HG03139 (cell line): ENCODE data around the gene SEMA6D.
"Not testable (repeated sequence)": the region's sequence is repeated elsewhere in the genome, so short reads cannot be mapped to it uniquely, and the experiment has no call there.

Source experiments
- ATAC-seq: cut with Tn5 transposase; IDR thresholded peaks from one replicate; pipeline ENCODE4 v1.9.1; 2021; ENCODE audit not compliant: unreplicated experiment

SEMA6D gene

DNA sequence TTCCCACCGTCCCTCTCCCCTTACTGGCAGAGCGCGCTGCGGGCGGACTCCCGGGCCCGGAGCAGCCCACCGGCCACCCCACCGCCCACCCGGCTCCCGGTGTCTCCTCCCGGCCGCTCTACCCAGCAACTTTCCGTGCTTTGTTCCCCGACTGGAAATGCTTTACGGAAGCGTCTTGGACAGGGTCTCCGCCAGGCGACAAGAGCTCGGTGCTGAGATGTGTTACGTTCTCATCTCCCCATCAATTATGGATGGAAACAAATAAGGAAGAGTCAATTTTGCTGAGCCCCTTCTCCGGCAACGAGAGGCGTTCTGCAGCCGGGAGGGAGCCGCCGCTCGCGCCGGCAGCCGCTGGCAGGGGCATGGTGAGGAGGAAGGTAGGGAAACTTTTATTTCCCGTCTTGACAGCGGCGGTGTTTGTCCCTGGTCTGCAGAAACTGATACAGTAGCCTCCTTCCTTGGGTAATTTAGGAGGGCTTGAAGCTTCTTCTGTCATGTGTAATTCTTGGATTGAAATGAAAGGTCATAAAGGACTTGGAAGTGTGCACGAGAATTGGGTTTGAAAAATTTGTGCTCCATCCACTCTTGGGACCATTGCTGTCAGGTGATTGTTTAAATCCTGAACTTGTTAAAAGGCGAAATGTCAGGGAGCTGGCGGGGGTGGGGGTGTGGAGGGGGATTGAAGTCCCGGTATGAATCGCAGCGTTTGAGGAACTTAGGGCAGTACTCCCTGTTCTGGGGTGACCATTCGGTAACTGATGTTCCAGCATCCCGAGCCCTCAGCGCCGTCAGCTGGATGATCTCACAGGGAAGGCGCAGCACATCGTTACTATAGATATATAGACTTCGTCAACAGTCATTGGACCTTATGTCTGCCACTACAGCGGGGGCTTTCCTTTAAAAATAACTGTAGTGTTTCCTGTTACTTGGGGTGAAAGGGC, 1.5 kb downstream of the SEMA6D start:
- no peak for ATAC-seq

DNA sequence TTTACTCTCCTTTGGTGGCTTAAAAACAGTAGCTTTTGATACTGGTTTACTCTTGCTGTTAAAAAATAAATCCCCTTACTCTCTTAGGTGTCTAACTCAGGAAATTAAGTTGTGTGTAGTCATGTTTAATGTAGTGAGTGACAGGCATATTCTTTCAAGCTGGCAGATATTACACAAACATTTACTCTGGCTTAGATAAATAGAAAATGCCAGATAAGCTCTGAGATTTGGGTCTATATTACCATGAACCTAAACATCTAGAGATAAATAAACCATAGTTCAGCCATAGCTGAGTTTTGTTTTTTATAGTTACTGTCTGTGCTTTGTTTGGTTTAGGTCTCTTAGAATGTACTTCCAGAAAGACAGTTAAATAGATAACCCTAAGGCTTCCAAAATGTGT, 2.4 kb downstream of the SEMA6D start:
- ATAC-seq, result no peak

DNA sequence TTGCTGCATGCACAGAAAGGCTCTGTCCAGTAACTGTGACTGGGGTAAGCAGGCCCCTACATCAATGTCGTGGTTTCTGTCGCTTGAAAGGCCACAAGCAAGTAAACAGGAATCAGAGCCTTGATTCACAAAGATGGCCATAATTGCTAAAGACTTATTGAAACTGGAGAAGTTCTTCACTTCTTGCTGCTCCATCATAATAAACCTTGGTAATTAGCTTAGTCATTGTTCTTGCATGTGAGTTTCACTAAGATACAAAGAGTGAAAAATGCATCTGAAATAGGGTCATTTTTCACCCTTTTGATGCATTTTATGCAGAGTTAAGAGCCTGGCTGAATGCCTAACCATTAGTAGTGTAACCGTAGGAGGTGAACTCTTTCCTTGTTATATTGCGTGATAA, 3.2 kb downstream of the SEMA6D start:
- ATAC-seq, result no peak

DNA sequence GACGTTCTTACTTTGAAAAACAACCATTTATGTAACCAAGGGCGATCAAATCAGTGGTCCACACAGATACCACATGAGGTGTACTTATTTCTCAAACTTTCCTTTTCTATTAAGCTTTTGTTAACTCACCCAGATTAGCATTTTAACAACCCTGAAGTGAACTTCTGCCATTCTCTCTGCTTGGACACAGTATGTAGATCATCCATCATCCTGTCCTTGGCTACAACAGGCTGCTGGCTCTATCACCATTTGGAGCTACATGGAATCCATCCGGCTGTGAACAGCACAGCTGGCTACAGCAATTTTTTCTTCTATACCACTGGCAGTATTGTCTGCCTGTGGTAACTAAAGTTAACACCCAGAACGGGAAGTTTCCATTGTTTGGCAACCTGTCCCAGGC, 4.4 kb downstream of the SEMA6D start:
- no peak for ATAC-seq

DNA sequence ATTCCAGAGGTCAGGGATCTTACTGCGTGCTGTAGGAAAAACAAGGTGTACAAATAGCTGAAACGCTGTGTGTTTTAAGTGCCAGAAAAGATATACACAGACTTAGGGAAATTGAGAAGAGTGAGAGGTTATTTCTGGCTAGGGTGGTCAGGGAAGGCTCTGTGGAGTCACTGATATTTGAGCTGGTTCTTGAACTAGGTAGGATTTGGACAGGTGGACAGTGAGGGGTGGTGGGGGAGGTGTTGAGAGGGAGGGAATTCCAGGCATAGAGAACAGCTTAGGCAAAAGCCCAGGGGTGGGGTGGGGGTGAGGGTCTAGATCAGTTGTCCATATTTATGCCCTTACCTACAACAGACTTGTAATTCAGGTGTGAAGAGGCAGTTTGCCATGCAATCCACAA, 7.0 kb downstream of the SEMA6D start:
- ATAC-seq, result no peak

DNA sequence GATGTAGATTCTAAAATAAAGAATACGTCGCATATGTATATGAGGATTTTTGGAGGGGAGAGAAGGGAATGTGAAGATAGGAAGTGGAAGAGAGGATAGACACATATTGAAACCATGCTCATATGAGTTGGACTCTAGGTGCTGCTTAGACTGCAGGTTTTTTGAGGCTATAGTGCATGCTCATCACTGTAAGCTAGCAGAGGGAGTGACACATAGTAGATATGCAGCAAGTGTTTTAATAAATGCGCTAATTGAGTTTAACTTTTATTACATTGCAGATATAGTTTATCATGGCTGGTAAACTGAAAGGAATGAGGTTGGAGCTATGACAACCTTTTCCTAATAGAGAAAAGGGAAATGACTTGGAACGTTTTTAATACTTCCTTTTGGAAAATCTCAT, 7.7 kb downstream of the SEMA6D start:
- no peak for ATAC-seq

DNA sequence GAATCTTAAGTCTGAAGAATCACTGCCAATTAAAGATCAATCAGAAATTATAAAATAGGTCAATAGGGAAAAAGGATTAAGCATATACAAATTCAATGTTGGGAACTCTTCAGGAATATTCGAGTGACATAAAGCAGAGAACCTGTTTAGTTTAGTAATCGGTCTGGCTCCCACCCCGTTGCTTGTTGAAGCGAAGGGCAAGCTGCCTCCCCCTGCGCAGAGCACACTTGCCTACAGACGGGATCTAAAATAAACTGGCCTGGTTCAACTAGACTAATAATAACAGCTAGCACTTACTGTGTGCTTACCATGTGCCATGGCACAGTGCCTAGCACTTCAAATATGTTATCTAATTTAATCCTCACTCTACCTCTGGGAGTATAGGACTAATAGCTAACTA, 8.6 kb downstream of the SEMA6D start:
- no peak for ATAC-seq

DNA sequence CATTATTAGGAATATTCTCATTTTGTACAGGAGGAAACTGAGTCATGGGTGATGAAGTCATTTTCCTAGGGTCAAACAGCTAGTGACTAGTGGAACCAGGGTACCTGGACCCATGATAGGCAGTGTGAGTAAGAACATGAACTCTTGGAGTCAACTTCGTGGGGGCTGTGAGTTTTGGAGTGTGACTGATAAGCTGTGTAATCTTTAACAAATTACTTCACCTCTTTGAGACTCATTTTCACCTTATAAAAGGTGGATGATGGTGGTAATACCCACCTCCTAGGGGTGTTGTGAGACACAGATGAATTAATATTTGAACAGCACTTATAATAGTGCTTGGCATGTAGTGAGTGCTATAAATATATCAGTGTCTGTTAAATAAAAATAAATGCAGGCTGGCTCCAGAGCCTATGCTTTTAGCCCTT, 9.1 kb downstream of the SEMA6D start:
- no peak for ATAC-seq

DNA sequence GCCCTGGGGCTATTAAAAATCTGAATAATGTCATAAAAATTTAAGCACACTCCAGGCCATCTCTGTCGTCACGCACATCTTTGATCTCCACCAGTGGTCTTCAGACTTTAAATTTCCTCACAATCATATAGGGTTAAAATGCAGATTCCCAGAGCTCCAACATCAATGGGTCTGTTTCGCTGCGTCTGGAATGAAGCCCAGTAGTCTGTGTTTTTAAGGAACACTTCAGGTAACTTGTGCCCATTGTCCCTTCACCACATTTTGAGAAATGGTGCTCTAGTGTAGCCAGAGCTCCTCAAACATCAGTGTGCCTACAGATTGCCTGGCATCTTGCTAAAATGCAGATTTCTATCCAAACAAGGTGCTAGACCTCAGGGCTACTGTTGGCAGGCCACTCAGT, 9.8 kb downstream of the SEMA6D start:
- no peak for ATAC-seq

DNA sequence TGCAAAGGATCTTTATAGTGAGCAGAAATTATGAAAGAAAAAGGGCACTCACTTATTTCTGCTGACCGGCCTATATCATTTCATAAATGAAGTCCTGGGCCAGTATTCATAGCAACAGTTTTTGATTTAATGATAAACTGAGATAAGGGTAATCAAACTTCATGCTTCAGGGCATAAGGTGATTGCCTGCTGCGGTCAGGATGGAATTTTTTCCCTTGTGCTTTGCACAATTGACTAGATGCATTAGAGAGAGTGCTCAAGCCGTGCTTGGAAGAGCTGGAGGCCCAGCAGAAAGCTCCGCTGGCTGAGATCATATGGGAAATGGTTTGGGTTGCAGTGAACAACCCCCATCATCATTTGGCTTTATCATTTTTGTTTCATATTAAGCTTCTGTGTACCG, 10.4 kb downstream of the SEMA6D start:
- no peak for ATAC-seq

DNA sequence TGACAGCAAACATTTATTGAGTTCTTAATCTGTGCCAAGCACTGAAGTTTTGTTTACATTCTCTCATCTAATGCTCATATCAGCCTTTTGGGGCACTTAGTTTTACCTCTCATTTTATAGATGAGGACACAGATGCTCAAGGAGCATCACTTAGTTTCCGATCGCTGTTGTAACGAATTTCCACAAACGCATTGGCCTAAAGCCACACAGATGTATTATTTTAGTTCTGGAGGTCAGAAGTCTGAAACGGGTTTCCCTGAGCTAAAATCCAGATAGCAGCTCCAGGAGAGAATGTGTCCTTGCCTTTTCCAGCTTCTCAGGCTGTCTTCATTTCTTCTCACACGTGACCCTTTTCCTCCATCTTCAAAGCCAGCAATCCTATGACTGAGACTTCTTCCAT, 11.1 kb downstream of the SEMA6D start:
- no peak for ATAC-seq

DNA sequence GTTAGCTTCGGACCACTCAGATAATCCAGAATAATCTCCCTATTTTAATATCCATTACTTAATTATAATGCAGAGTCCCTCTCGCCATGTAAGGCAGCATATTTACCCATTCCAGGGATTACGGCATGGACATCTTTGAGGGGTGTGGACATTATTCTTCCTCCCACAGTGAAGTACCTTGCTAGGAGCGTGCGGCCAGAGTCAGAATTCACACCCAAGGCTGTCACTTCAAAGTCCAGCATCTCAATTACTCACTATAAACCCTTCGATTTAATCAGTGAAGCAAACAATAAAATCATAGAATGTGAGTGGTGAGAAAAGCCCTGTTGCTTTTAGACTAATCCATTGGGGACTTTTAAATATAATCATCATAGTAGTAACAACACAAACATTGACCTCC, 11.6 kb downstream of the SEMA6D start:
- no peak for ATAC-seq

DNA sequence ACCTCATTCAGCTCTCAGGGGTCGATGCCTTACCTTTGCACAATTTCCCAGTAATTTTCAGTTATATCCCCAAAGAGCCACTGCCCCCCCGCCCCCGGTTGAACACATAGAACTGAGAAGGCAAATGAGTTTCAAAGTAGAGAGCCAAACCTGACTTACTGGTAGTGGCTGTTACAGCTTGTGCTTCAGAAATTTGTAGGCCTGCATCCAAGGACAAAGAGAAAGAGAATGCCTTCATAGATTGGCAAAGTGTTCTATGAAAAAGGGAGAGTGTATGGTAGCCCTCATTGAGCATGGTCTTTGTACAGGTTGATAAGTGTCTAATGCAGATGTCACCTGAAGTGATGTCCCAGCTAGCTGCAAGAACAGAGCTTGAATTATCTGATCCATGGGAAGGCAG, 13.9 kb downstream of the SEMA6D start:
- ATAC-seq, result no peak

DNA sequence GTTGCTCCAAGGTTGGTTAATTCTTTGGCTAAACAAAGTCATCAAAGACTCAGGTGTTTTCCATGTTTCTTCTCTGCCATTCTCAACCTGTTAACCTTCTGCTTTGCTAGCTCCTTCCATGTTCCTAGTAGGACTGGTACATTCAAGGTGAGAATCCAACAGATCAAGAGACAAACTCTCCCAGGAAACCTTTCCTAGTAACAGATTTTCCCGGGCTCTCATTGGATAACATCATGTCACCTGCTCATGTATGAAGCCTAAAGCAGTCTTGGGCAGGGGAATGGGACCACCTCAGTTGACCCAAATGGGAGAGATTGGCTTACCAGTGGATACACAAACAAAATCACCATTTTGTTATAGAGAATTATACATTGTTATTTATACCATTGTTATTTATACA, 14.9 kb downstream of the SEMA6D start:
- ATAC-seq, result no peak

DNA sequence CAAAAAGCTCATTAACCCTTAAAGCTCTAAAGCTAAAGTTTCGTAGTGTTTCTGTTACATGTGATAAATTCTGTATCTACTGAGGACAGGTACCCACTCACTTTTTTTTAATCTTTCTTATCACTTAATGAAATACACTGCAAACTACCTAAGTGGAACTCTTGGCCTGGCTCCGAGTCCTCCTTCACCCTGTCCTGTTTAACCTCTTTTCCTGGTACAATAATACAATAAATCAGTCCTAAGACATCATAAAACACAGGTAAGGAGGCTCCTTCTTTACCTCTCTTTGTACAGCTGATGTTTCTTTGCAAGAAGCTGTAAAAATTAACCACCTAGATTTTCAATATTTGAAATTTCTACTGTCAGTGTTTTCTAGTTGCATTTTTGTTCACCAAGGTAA, 15.8 kb downstream of the SEMA6D start:
- ATAC-seq, result no peak

DNA sequence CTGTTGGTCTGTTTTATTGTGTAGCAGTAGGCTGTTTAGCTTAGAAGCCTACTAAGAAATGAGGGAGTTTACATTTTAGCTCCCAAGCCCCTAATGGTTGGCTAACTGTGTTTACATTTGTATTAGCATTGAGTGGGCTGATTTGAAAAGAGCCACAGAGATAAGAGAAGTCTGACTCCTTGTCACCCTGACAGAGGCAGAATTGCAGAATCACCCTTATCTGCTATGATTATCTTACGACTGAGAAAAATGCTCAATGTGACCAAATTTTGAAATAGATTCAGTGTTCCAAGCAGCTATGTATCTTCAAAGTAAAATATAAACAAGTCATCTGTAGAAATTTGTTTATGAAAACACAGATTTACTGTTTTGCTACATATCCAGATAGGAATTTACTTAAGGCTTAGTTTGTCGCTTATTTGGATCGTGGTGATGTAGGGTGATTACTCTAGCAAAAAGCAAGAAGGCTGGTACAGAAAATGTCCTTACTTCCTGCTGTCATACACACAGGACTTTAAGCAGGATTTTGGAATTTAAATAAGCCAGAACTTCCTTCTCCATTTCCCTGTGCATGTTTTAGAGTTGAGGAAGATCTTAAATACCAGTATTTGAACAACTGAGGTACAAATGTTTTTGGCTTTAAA, 19.0 kb downstream of the SEMA6D start:
- ATAC-seq, result no peak

DNA sequence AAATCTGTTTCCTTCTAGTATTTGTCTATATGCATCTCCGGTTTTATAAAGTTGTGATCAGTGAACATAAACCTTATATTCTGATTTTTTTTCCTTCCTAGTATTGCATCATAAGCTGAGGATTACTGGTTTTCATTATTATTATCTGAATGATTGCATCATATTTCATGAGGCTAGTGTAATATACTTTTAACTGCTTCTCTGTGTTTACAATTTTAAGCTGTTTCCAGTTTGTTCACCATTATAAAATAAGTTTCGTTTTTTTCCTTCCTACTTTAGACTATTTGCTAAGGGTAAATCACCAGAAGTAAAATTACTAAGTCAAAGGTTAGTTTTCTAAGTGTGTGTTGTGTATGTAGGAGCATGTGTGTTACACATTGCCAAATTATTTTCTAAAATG, 20.2 kb downstream of the SEMA6D start:
- no peak for ATAC-seq

DNA sequence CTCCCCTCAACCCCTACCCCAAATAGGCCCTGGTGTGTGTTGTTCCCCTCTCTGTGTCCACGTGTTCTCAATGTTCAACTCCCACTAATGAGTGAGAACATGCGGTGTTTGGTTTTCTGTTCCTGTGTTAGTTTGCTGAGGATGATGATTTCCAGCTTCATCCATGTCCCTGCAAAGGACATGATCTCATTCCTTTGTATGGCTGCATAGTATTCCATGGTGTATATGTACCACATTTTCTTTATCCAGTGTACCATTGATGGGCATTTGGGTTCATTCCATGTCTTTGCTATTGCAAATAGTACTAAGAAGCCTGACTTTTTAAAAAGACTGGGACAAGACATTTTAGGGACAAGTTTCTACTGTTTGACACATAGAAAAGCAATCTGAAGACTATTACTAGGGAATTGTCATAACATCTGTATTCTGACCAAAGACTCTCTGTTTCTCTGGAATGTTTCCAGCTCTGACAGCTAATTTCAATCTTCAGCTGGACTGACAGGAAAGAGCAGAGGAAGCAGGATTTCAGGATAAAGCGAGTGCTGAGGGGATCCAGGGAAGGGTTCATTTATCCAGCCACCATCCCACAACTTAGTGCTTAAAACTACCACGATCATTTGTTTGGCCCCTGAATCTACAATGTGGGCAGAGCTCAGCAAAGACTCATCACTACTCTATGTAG, 21.0 kb downstream of the SEMA6D start:
- ATAC-seq, result not testable (repeated sequence)

DNA sequence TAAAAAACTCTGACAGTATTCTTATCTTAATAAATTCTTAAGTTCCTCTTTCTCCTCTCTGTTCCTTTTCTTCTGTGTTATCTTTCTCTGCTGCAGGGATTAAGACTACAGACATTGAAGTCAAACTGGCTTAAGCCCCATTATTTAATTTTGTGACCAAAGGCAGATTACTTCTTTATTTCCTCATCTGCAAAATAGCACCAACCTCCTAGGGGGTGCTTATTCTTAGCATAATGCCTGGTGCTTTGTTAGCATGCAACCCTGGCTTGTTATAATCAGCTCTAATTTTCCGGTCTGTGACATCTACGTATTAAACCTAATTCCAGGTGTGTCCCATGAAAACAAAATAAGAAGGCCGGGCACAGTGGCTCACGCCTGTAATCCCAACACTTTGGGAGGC, 23.8 kb downstream of the SEMA6D start:
- no peak for ATAC-seq

DNA sequence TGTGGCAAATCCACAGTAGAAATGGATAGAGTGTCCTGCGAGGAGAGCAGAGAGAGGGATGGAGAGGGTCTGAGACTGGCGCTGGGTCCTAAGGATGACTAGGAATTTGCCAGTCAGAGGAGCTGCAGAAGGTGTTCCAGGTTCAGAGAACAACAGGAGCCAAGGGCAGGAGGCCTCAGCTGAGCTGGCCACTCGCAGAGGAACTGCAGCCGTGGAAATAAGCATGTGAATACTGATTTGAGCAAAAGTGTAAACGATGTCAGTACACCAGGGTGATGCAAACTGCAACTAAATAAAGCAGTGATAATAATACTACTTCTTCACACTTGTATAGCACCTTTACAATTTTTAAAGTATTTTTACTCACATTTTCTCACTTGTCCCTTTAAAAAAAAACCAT, 24.6 kb downstream of the SEMA6D start:
- no peak for ATAC-seq

DNA sequence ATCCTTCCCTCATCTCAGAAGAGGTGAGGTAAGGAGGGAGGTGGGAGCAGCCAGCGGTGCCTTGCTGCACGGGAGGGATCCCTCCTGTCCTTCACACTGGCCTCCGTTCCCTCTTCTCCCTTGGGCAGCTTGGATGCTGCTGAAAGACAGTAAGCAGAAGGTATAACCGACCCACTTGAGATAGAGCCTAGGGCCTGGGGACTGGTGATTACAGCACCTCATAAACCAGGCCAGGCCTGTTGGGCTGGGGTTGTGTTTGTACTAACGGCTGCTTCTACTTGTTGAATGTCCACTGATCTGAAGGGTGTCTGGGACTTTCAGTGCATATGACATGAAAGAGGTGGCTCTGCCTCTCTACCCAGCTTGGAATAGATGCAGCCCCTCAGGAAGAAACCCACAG, 25.0 kb downstream of the SEMA6D start:
- no peak for ATAC-seq

DNA sequence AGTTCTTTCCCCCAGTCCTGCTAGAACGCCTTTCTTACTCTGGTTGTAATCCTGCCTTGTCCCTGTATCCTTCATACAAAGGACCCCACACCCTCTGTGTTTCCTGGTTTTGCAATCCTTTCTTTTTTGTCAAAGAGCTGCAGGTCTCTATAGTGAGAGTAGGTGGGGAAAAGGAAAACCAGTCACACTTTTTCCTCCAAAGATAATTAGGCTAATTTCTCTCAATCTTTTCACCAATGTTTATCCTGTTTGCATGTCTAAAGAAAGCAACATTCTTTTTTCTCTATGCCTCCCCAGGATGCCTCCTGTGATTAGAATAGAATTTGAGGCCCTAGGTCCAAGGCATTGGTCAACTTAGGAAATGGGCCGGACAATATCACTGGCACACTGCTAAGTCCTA, 25.4 kb downstream of the SEMA6D start:
- no peak for ATAC-seq
